C4-2B (cell line): Measurements from ENCODE around the gene NCKAP5.

Experiments used
- H3K27ac ChIP-seq: fragments of 450-650 bp; 2 replicates; pipeline ENCODE4 v1.5.1; 2017
- ZFX ChIP-seq: fragments of 450-650 bp; IDR thresholded peaks from 2 replicates; pipeline ENCODE4 v1.6.1; 2017
- TF ChIP-seq, protein P1 (sequence below): fragments of 450-650 bp; conservative IDR thresholded peaks from 2 replicates; pipeline ENCODE4 v1.5.1; 2017; ENCODE audit warnings: mild to moderate bottlenecking

Gene NCKAP5

DNA sequence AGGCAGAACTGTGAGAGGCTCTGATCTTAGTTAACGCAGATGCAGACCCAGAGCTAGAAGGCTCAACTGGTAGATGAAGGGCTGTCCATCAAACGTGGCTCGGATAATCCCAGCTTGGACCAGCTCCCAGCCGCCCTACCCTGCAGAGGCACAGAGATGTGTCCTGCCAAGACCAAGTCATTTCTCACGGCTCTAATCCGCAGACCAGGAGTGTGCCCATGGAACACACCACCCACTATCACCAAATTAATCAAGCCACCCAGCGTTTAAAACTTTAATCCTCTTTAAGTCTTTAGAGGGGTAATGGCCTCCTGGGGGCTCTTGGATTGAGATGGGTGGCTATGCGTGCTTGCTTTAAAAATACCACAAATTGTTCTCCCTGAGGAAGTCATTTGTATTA lies 915.8 kb downstream of the NCKAP5 start:
- TF ChIP-seq ZFX: no peak
- TF ChIP-seq, protein P1, sequence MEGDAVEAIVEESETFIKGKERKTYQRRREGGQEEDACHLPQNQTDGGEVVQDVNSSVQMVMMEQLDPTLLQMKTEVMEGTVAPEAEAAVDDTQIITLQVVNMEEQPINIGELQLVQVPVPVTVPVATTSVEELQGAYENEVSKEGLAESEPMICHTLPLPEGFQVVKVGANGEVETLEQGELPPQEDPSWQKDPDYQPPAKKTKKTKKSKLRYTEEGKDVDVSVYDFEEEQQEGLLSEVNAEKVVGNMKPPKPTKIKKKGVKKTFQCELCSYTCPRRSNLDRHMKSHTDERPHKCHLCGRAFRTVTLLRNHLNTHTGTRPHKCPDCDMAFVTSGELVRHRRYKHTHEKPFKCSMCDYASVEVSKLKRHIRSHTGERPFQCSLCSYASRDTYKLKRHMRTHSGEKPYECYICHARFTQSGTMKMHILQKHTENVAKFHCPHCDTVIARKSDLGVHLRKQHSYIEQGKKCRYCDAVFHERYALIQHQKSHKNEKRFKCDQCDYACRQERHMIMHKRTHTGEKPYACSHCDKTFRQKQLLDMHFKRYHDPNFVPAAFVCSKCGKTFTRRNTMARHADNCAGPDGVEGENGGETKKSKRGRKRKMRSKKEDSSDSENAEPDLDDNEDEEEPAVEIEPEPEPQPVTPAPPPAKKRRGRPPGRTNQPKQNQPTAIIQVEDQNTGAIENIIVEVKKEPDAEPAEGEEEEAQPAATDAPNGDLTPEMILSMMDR: no peak

DNA sequence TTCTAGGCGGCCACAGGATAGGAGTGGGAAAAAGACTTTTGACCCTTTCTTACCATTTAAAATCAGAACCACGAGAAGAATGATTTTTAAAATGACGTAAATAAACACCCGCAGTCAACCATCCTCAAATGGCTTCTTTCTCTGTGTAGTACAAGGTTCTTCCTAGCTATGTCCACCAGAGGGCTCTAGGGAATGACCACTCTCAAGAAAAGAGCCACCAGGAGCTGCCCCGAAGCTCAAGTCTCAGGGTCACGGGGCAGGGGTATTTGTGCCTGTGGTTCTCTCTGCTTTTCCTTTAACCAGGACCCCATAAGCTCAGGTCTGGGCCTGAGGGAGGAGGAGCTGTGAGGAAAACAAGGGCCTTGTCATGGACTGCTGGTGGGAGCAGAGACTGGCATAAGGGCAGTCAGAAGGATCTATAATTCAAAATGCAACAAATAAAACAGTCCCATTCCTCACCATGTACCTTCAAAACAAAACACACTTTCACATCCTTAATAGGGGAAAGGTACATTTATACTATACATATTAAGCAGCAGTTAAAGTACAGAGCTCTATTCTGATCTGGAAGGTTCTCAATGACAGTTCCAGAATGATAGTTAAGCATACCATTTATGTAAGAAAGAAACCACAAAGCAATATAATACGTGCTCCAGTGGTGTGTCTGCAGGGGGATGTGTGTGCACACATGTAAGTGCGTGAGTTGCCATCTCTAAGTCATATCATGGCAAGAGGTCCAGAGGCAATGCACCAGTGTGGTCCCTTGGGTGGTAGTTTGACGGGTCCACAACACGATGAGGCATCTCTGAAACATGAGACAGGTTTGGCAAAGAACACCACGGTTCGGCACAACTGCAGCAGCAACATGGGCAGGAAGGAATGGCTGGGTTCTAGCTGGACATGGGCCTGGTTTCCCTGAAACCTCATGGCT lies 916.9 kb downstream of the NCKAP5 start:
- H3K27ac ChIP-seq: no peak overlapping the region
- no peak for TF ChIP-seq ZFX
- TF ChIP-seq, protein P1: peak; percentile 57

More for the DNA sequence above, 915.8 kb downstream of the NCKAP5 start:
- H3K27ac ChIP-seq: no peak overlapping the region

DNA sequence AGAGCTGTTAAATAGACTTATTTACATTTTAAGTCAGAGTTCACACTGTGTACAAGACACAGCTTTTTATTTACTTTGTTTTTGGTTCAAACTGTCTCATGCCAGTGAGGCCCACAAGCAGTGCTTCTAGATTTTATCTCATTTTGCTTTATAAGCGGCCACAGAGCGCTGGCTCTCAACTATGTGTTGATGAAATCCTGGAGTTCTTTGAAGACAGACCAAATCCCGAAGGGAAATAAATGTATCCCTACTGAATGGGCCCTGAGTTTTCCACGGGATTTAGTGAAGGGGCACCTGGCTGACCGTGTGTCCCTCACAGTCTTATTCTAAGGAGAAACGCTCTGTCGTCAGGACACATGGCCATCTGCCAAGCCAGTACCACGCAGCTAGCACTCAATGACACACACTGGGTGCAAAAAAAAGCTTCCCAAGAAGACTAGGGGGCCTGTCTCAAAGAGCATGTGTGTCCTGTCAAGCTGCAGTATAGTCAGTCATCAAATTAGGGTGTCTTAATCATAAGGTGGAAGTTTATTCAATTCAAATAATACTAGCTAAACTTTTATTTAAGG lies 921.6 kb downstream of the NCKAP5 start:
- H3K27ac ChIP-seq: no peak overlapping the region
- TF ChIP-seq, protein P1: no peak
- TF ChIP-seq ZFX: no peak

DNA sequence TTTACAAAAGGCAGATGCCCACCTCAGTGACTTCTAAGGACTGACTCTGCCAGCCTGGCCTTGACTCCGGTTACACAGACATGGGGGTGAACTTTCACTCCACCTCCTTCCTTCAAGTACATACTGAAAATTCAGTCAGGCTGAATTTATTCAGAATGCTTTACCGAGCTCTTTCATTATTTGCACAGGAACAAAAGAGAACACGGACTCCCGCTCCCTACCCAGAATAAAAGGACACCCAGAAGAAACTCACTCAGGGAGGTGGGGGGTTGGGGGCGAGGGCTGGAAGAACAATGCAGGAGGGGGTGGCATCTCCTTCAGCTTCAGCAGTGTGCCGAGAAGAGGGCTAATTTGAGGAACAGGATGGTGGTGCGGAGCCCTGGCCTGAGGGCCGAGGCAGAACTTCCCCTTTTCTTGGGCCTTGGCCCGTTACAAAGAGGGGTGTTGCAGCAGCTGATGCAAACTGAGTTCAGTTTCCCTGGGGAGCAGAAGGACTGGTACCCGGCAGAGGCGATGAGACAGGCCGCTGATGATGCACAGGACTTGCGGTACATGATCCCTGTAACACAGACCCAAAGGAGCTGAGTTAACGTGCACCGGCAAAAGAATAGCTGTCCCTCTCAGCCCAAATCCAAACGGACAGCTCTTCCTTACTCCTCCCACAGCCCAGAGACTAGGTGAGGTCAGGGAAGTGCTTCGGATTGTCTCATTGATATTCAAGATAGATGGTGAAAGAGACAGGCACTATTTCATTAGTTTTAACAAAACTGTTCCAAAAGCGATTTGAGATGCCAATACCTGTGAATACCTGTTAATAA lies 922.3 kb downstream of the NCKAP5 start:
- no peak overlapping the region; the same call in 1 of the 2 replicates for H3K27ac ChIP-seq
- TF ChIP-seq ZFX: no peak
- TF ChIP-seq, protein P1: no peak

DNA sequence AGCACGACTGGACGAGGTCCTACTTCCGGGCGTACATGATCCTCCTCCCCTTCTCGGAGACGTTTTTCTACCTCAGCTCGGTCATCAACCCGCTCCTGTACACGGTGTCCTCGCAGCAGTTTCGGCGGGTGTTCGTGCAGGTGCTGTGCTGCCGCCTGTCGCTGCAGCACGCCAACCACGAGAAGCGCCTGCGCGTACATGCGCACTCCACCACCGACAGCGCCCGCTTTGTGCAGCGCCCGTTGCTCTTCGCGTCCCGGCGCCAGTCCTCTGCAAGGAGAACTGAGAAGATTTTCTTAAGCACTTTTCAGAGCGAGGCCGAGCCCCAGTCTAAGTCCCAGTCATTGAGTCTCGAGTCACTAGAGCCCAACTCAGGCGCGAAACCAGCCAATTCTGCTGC lies 923.1 kb downstream of the NCKAP5 start:
- TF ChIP-seq, protein P1: no peak
- no peak overlapping the region for H3K27ac ChIP-seq

DNA sequence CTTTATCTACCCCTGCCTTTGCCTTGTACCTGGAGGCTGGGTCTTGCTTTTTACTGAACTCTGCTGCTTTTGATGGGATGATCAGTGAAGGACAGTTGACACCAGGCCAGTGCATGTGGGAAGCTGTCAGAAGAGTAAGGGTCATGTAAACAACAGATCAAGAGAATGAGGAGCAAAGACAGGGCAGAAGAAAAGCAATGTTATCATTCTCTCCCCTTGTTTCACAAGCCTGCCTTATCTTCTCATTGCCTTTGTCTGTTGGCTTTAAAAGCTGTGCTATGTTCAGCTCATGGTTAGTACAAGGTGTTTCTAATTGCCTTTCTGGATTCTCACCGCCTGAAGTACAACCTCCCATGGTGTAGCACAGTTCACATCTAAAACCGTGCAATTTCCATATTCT lies 925.8 kb downstream of the NCKAP5 start:
- no peak for TF ChIP-seq ZFX
- TF ChIP-seq, protein P1: no peak
- H3K27ac ChIP-seq: no peak overlapping the region

DNA sequence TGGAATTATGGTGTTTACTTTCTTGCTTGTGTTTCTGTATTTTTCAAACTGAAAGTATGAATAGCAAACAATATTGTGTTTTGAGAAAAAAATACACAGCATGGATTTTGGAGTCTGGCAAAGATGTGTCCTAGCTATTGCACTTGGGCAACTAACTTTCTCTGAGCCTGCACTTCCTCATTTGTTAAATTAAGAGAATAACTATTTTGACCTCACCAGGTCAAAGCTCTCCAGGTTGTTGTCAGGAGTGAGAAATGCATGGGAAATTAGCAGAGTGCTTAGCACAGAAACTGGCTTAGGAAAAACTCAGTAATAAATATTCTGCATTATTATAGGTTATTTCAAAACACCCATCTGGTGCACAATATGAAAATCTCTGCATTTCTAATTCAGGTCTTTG lies 926.4 kb downstream of the NCKAP5 start:
- TF ChIP-seq, protein P1: no peak
- no peak for TF ChIP-seq ZFX
- no peak overlapping the region for H3K27ac ChIP-seq
